Stimulated activated CD8-positive, alpha-beta memory T cell treated with anti-CD3 and anti-CD28 coated beads, Interleukin-2, amount 100 ng/mL, for 1 hour (primary cell): ENCODE measurements around the gene HOXD12.

Experiments
- DNase-seq, 2 donors: peaks; one replicate each; pipeline ENCODE4 v3.0.0-alpha.2; 2020; ENCODE audit warnings: low read depth in 2 of 2

Gene HOXD12

DNA sequence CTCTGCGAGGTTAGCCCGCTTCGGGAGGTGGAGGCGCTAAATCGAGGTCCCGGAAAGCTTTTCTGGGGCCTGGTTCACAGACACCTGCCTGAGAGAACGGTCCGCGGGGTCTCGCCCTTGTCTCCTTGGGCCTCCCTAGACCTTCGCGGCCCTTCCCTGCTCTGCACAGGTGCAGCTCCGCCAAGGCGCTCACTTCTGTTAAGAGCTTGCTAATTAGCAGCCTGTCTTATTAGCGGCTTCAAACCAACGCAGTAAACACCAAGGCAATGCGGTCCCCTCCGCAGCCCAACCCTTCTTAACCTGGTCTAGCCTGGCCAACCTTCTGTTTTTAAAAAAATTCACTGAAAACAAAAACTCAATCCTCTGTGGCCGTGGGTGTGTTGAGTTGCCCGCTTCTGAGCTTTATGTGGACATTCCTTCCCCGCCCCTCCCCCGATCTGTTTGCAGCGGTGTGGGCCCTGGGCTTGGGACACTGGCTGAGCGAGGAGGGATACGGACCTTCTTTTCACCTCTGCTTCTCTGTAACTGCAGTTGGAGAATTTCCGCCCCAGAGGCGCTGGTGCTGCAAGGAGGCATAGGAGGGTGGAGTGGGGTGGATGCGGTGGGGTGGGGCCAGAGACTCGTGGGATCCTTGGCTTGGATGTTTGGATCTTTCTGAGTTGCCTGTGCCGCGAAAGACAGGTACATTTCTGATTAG, 48.4 kb downstream of the HOXD12 start:
- no peak for DNase-seq

DNA sequence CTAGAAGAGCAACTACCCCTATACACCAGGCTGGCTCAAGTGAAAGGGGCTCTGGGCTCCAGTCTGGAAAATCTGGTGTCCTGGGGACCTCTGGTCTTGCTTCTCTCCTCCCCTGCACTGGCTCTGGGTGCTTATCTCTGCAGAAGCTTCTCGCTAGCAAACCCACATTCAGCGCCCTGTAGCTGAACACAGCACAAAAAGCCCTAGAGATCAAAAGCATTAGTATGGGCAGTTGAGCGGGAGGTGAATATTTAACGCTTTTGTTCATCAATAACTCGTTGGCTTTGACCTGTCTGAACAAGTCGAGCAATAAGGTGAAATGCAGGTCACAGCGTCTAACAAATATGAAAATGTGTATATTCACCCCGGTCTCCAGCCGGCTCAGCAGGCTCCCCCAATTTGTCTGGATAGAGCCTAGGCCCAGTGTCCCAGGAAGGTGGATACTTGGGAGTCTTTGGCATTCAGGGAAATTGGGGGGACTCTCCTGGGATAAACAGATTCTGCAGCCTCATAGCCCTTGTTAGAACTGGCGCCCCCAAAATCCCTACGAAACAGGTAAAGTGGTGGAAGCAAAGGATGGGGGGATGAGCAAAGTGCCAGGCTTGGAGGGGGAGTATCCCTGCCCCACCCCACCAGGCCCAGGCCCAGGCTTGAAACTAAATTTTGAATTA, 49.3 kb downstream of the HOXD12 start:
- no peak for DNase-seq

GRCh38 chr2:176149481-176149938, 49.9 kb downstream of the HOXD12 start:
- no peak for DNase-seq

- no peak for DNase-seq
Measured at GRCh38 chr2:176149939-176150583, 50.5 kb downstream of the HOXD12 start.

DNA sequence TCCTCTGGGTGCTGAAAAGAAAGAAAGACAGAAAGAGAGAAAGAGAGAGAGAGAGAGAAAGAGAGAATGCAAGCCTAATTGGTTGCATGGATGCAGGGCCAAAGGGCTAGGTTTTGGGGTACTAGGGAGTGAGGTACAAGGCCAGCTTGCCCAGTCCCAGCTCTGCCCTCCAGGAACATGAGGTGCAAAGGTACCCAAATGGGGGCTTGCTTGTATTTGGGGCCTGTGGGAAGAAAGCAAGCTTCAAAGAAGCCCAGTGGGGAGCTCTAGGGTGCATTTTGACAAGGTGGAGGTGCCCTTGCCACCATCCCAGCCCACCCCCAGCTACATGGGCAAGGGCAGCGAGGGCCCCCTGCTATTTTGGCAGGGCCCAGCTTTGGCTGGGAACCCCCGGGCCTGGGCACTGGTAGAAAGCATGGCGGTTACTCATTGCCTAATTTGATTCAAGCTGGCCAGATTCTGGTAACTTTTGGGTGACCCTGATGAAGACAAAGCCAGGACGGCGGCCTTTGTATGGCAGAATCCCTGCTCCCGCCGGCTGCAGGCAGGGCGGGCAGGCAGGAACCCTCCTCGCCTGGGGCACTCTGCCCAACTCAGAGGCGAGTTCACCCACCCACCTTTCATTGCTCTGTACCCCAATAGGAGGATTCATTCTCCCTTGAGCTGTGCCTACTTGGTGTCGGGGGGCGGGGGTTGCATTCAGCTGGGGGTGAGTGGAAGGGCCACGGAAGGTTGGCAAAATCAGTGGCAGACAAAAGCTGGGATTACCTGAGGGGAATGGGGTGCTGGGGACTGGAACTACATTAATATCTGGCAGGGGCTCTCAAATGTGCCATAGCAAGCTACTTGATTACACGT, 51.2 kb downstream of the HOXD12 start:
- no peak for DNase-seq

DNA sequence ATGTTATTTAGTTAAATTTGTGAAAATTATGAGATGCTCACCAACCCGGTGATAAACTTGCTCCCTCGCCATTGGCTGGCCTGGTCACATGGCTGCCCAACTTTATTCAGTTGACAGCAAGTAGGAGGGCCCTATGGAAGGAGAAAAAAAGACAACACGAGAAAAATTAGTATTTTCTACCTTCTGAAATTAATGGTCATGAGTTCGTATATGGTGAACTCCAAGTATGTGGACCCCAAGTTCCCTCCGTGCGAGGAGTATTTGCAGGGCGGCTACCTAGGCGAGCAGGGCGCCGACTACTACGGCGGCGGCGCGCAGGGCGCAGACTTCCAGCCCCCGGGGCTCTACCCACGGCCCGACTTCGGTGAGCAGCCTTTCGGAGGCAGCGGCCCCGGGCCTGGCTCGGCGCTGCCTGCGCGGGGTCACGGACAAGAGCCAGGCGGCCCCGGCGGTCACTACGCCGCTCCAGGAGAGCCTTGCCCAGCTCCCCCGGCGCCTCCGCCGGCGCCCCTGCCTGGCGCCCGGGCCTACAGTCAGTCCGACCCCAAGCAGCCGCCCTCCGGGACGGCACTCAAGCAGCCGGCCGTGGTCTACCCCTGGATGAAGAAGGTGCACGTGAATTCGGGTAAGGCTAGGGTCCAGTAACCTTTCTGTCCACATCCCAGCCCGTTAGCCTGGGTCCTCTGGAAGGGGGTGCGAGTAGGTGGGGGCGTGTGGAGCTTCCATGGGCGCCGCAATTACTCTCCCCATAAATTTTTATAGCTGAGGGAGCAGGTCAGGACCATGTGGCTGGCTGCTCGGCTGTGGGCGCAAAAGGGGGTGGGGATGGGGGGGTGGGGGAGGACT, 52.1 kb downstream of the HOXD12 start, which contains the start of gene HOXD4:
Gene HOXD4 (plus strand): TSS at position 109 of the 846 bp plus-strand sequence. CDS start 84 bp downstream, at position 193.
- DNase-seq, result no peak
